GM12878 (cell line): ENCODE results near the gene ZNF165. TPM values are rescaled to one million over a fixed set of nuclear protein-coding genes. Genes with fewer than 3 reads are reported as not detected.

Experiments
- CBFB ChIP-seq: IDR thresholded peaks from 2 replicates; pipeline ENCODE4 v1.6.1; 2016; ENCODE audit warnings: antibody characterized with exemption, low read depth
- CBX5 ChIP-seq: sonication (generic); IDR thresholded peaks from 2 replicates; pipeline ENCODE4 v1.6.1; 2016; ENCODE audit warnings: low read depth, moderate library complexity, mild to moderate bottlenecking, inconsistent platforms
- CREM ChIP-seq: IDR thresholded peaks from 2 replicates; pipeline ENCODE4 v1.6.1; 2014; ENCODE audit warnings: antibody characterized with exemption, low read depth
- E2F4 ChIP-seq: IDR thresholded peaks from 2 replicates; pipeline ENCODE4 v1.6.1; 2012; ENCODE audit warnings: low read depth, low read length, improper control_type of control experiment
- E2F8 ChIP-seq: fragments of 450-650 bp; IDR thresholded peaks from 2 replicates; pipeline ENCODE4 v1.6.1; 2018; ENCODE audit warnings: mild to moderate bottlenecking, low read depth, moderate library complexity; ENCODE audit not compliant: partially characterized antibody
- HDAC2 ChIP-seq: fragments of 200-600 bp; sonication (generic); IDR thresholded peaks from 2 replicates; pipeline ENCODE4 v1.6.1; 2017
- MXI1 ChIP-seq: fragments of 150-350 bp; IDR thresholded peaks from 2 replicates; pipeline ENCODE4 v1.6.1; 2011; ENCODE audit warnings: low read depth, mild to moderate bottlenecking, inconsistent platforms, low read length, improper control_type of control experiment
- NKRF ChIP-seq: fragments of 450-650 bp; conservative IDR thresholded peaks from 2 replicates; pipeline ENCODE4 v1.6.1; 2017; ENCODE audit warnings: mild to moderate bottlenecking, moderate library complexity
- RFX5 ChIP-seq: IDR thresholded peaks from 2 replicates; pipeline ENCODE4 v1.6.1; 2011; ENCODE audit warnings: low read depth, low read length, improper control_type of control experiment
- SIN3A ChIP-seq: IDR thresholded peaks from 2 replicates; pipeline ENCODE4 v1.6.1; 2012; ENCODE audit warnings: low read depth, low read length, improper control_type of control experiment
- SPI1 ChIP-seq: IDR thresholded peaks from 2 replicates; pipeline ENCODE4 v1.6.1; 2011; ENCODE audit warnings: low read depth, mild to moderate bottlenecking, low read length, moderate library complexity, borderline replicate concordance; ENCODE audit not compliant: insufficient read depth
- STAT1 ChIP-seq: fragments of 450-650 bp; conservative IDR thresholded peaks from 2 replicates; pipeline ENCODE4 v1.6.1; 2014; ENCODE audit warnings: antibody characterized with exemption, mild to moderate bottlenecking
- TAF1 ChIP-seq: IDR thresholded peaks from 2 replicates; pipeline ENCODE4 v1.6.1; 2011; ENCODE audit warnings: mild to moderate bottlenecking, low read depth, low read length, borderline replicate concordance
- ZNF687 ChIP-seq: fragments of 450-650 bp; IDR thresholded peaks from 2 replicates; pipeline ENCODE4 v1.6.1; 2017; ENCODE audit warnings: mild to moderate bottlenecking, moderate library complexity
- ZZZ3 ChIP-seq: IDR thresholded peaks from 2 replicates; pipeline ENCODE4 v1.6.1; 2011; ENCODE audit warnings: low read depth; ENCODE audit not compliant: control insufficient read depth, insufficient read length
- polyA plus RNA-seq, 11 experiments: library from polyadenylated mRNA; depleted of rRNA in 4 of 11; unstranded in 6 of 11; stranded (reverse) in 5 of 11; fragments of >200 nt; fragmentation: Nextera tagmentation in 4 of 11; fragmentation: Illumina TruSeq in 1 of 11; extraction: Ambion mirVana in 4 of 11; extraction: Trizol in 1 of 11; gene quantifications; 1 replicate in 1 of 11; 2 replicates in 10 of 11; pipeline versions ENCODE4 v1.2.1 to v1.2.3, GENCODE V29; 2011 to 2016; ENCODE audit warnings: inconsistent platforms in 2 of 11, missing spikeins in 2 of 11, low read depth in 1 of 11
- total RNA-seq, 4 experiments: library from RNA; depleted of rRNA in 3 of 4; stranded (reverse); fragments of >200 nt in 3 of 4; fragmentation: Illumina TruSeq in 1 of 4; extraction: Trizol in 1 of 4; gene quantifications; 2 replicates each; pipeline versions ENCODE4 v1.2.1 to v1.2.3, GENCODE V29; 2013 to 2021

ZNF165 gene
- total and polyA plus RNA-seq, 10 of the 15 experiments (the other 5 are each of a cell fraction or from before 2014, with no cell fraction given), result 1.1 to 5.0 (median 2.9) TPM

GRCh38 chr6:28136585-28137504 lies 56.5 kb downstream of the ZNF165 start (continued):
- peak; percentile 83 for TF ChIP-seq E2F8
- TF ChIP-seq STAT1, result peak; percentile 82; the same call in 1 of the 2 replicates
- TF ChIP-seq SIN3A, result no peak
- peak; percentile 83; the same call in 1 of the 2 replicates for TF ChIP-seq CBFB
- peak; percentile 89 for TF ChIP-seq CBX5
- TF ChIP-seq TAF1, result peak; percentile 94
- no peak for TF ChIP-seq HDAC2
- 0 out of 2 replicates have a peak, but pooled peaks have one; percentile 13 for TF ChIP-seq RFX5
- peak; percentile 66; the same call in 1 of the 2 replicates for TF ChIP-seq MXI1
- peak; percentile 60 for TF ChIP-seq CREM
- no peak for TF ChIP-seq SPI1
- TF ChIP-seq E2F4, result no peak
- TF ChIP-seq ZNF687, result peak; percentile 57; the same call in 1 of the 2 replicates
- TF ChIP-seq ZZZ3, result no peak
- peak; percentile 79 for TF ChIP-seq NKRF
